HCT116 (cell line): ENCODE data around the gene LMCD1. TPM values are rescaled to one million over a fixed set of nuclear protein-coding genes. Genes with fewer than 3 reads are reported as not detected.

ENCODE experiments used
- ATAC-seq: fragments of 200-7000 bp; cut with Tn5 transposase; 2 replicates; pipeline ENCODE4 v1.9.1; 2020; ENCODE audit warnings: mild to moderate bottlenecking, moderate library complexity
- BruUV-seq: library from RNA; stranded (reverse); fragments of 400-500 nt; replicated peaks from 2 replicates; lab custom pipeline; 2021; lab: Mats Ljungman, UMichigan
- CTCF ChIA-PET: fragments of 300-600 bp; sonication (Branson Sonifier 250); formaldehyde crosslinking; loops from one replicate; lab custom pipeline; 2021; ENCODE audit warnings: antibody characterized with exemption; lab: Charles Lee
- POLR2A ChIA-PET: fragments of 300-600, 350-600 bp; sonication (Branson Sonifier 250); formaldehyde crosslinking; loops from one replicate; lab custom pipeline; 2021; ENCODE audit warnings: antibody characterized with exemption; lab: Charles Lee
- RAD21 ChIA-PET, 2 experiments: fragments of 300-600 bp; sonication (Branson Sonifier 250); formaldehyde crosslinking; loops; one replicate each; lab custom pipeline; 2023; ENCODE audit warnings: low total read pairs in 2 of 2; ENCODE audit not compliant: uncharacterized antibody in 2 of 2, unreplicated experiment in 2 of 2, low non-redundant PET in 1 of 2; lab: Charles Lee
- DNase-seq: peaks from one replicate; pipeline ENCODE4 v3.0.0-alpha.2; 2010; ENCODE audit warnings: low read depth, low spot score
- H2AFZ ChIP-seq: fragments of 200-600 bp; shearing (Covaris generic), sonication (generic); 2 replicates; pipeline ENCODE4 v1.6.1; 2017; ENCODE audit warnings: low read depth, mixed run types, mixed read lengths, antibody characterized with exemption, low read length; ENCODE audit not compliant: poor library complexity, severe bottlenecking
- H3K27ac ChIP-seq: 2 replicates; pipeline ENCODE4 v1.5.1; 2012; ENCODE audit warnings: low read depth, low read length
- H3K27me3 ChIP-seq: fragments of 200-600 bp; sonication (generic); 2 replicates; pipeline ENCODE4 v1.6.1; 2016; ENCODE audit warnings: mixed run types, low read length, mixed read lengths; ENCODE audit not compliant: insufficient read depth
- H3K36me3 ChIP-seq, 2 experiments: fragments of 200-500 bp in 1 of 2; fragments of 200-600 bp in 1 of 2; sonication (Bioruptor generic) in 1 of 2; sonication (generic) in 1 of 2; 2 replicates each; pipeline versions ENCODE4 v1.5.1 to v1.6.1; 2014 to 2016; ENCODE audit warnings: low read length in 2 of 2, inconsistent platforms in 1 of 2, mixed read lengths in 1 of 2, mixed run types in 1 of 2; ENCODE audit not compliant: insufficient read depth in 2 of 2, control insufficient read depth in 1 of 2
- H3K4me1 ChIP-seq, 2 experiments: fragments of 200-600 bp in 1 of 2; sonication (generic) in 1 of 2; 2 replicates each; pipeline versions ENCODE4 v1.5.1 to v1.6.1; 2012 to 2017; ENCODE audit warnings: low read length in 2 of 2, inconsistent platforms in 1 of 2, mild to moderate bottlenecking in 1 of 2, mixed read lengths in 1 of 2, mixed run types in 1 of 2, moderate library complexity in 1 of 2; ENCODE audit not compliant: insufficient read depth in 2 of 2, control insufficient read depth in 1 of 2
- H3K4me2 ChIP-seq: fragments of 200-600 bp; sonication (generic); 2 replicates; pipeline ENCODE4 v1.6.1; 2017; ENCODE audit warnings: mixed run types, low read length, mixed read lengths
- H3K4me3 ChIP-seq, 2 experiments: fragments of 200-600 bp in 1 of 2; sonication (generic) in 1 of 2; replicated peaks in 1 of 2; 2 replicates each; pipeline ENCODE4 v1.5.1; 2011 to 2016; ENCODE audit warnings: low read length in 2 of 2, control low read depth in 1 of 2, low read depth in 1 of 2, mild to moderate bottlenecking in 1 of 2, mixed read lengths in 1 of 2, mixed run types in 1 of 2
- H3K79me2 ChIP-seq: fragments of 200-600 bp; sonication (generic); 2 replicates; pipeline ENCODE4 v1.6.1; 2017; ENCODE audit warnings: mild to moderate bottlenecking, mixed run types, low read length, moderate library complexity, mixed read lengths; ENCODE audit not compliant: insufficient read depth
- H3K9ac ChIP-seq: fragments of 200-600 bp; sonication (generic); 2 replicates; pipeline ENCODE4 v1.6.1; 2016; ENCODE audit warnings: low read length, mixed read lengths
- H3K9me2 ChIP-seq: fragments of 200-600 bp; sonication (generic), shearing (Covaris generic); 2 replicates; pipeline ENCODE4 v1.6.1; 2017; ENCODE audit warnings: mixed run types, mild to moderate bottlenecking, moderate library complexity; ENCODE audit not compliant: insufficient read depth
- H3K9me3 ChIP-seq, 2 experiments: fragments of 200-500 bp in 1 of 2; fragments of 200-600 bp in 1 of 2; sonication (Bioruptor generic) in 1 of 2; sonication (generic) in 1 of 2; 2 replicates each; pipeline ENCODE4 v1.6.1; 2014 to 2017; ENCODE audit warnings: low read length in 2 of 2, mixed read lengths in 2 of 2, inconsistent platforms in 1 of 2, low read depth in 1 of 2, mild to moderate bottlenecking in 1 of 2, mixed run types in 1 of 2, moderate library complexity in 1 of 2; ENCODE audit not compliant: control insufficient read depth in 1 of 2, insufficient read depth in 1 of 2
- H4K20me1 ChIP-seq: fragments of 200-600 bp; sonication (generic), shearing (Covaris generic); 2 replicates; pipeline ENCODE4 v1.6.1; 2017; ENCODE audit warnings: mixed run types, mild to moderate bottlenecking, moderate library complexity; ENCODE audit not compliant: insufficient read depth
- CEBPB ChIP-seq: IDR thresholded peaks from 2 replicates; pipeline ENCODE4 v1.6.1; 2012; ENCODE audit warnings: low read depth
- SP1 ChIP-seq: IDR thresholded peaks from 2 replicates; pipeline ENCODE4 v1.6.1; 2012; ENCODE audit warnings: low read depth
- SRF ChIP-seq: IDR thresholded peaks from 2 replicates; pipeline ENCODE4 v1.6.1; 2012; ENCODE audit warnings: low read depth
- ZFX ChIP-seq: fragments of 450-650 bp; IDR thresholded peaks from 2 replicates; pipeline ENCODE4 v1.6.1; 2017
- intact Hi-C: fragments of 100-400 bp; cut with micrococcal nuclease; formaldehyde crosslinking; loops from 2 replicates; pipeline ENCODE4 v1.10.0; 2022
- total RNA-seq: library from RNA; stranded (reverse); gene quantifications from one replicate; pipeline ENCODE4 v1.2.1, GENCODE V29; 2021; ENCODE audit not compliant: unreplicated experiment
- TF ChIP-seq, protein P1 (sequence below): IDR thresholded peaks from 2 replicates; pipeline ENCODE4 v1.6.1; 2012
- TF ChIP-seq, protein P2 (sequence below): IDR thresholded peaks from 2 replicates; pipeline ENCODE4 v1.6.1; 2012; ENCODE audit warnings: low read depth
- TF ChIP-seq, protein P3 (sequence below): IDR thresholded peaks from 2 replicates; pipeline ENCODE4 v1.6.1; 2012

LMCD1 gene
- total RNA-seq, 1 experiment from 2014 or later, result 4.6 TPM

DNA sequence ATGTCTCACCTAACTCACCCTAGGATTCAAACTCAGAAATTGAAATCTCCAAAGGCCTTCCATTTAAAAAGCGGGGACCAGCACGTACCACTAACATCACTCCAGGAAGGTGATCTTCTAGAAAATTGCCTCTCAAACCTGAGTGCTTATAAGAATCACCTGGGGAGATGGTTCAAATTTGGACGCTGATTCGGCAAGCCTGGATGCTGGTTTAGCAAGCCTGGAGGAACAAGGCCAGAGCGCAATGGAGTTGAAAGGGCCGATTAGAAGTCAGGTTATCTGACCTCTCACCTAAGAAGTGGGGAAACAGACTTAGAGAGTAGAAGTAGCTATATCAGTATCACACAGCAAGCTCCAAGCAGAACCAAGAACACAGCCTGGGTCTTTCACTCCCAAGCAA, 74.8 kb downstream of the LMCD1 start:
- ATAC-seq (no peak), DNase-seq (no peak)
- Histone ChIP-seq H3K27ac (no peak overlapping the region), H3K4me2 (no peak overlapping the region), H3K9ac (no peak overlapping the region), H3K4me3 (no peak overlapping the region), H3K36me3 (no peaks in the 10 kb centered on the region), H3K9me3 (no peaks in the 10 kb centered on the region), H2AFZ (no peak overlapping the region), H3K79me2 (no peaks in the 10 kb centered on the region), H4K20me1 (no peaks in the 10 kb centered on the region), H3K27me3 (no peaks in the 10 kb centered on the region), H3K4me1 (peaks cover 0 to 5% of the 10 kb centered on the region in 2 experiments; a peak in 1 of 4 replicates), H3K9me2 (no peaks in the 10 kb centered on the region)
- ChIA-PET RAD21 (no interaction called here), POLR2A (no interaction called here), CTCF (no interaction called here)
- intact Hi-C loops, result no loop called here
- no peak for TF ChIP-seq SP1
- TF ChIP-seq, protein P1, sequence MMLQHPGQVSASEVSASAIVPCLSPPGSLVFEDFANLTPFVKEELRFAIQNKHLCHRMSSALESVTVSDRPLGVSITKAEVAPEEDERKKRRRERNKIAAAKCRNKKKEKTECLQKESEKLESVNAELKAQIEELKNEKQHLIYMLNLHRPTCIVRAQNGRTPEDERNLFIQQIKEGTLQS, result no peak
- TF ChIP-seq, protein P2, sequence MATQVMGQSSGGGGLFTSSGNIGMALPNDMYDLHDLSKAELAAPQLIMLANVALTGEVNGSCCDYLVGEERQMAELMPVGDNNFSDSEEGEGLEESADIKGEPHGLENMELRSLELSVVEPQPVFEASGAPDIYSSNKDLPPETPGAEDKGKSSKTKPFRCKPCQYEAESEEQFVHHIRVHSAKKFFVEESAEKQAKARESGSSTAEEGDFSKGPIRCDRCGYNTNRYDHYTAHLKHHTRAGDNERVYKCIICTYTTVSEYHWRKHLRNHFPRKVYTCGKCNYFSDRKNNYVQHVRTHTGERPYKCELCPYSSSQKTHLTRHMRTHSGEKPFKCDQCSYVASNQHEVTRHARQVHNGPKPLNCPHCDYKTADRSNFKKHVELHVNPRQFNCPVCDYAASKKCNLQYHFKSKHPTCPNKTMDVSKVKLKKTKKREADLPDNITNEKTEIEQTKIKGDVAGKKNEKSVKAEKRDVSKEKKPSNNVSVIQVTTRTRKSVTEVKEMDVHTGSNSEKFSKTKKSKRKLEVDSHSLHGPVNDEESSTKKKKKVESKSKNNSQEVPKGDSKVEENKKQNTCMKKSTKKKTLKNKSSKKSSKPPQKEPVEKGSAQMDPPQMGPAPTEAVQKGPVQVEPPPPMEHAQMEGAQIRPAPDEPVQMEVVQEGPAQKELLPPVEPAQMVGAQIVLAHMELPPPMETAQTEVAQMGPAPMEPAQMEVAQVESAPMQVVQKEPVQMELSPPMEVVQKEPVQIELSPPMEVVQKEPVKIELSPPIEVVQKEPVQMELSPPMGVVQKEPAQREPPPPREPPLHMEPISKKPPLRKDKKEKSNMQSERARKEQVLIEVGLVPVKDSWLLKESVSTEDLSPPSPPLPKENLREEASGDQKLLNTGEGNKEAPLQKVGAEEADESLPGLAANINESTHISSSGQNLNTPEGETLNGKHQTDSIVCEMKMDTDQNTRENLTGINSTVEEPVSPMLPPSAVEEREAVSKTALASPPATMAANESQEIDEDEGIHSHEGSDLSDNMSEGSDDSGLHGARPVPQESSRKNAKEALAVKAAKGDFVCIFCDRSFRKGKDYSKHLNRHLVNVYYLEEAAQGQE, result no peak
- no peak for TF ChIP-seq ZFX
- no peak for TF ChIP-seq SRF
- TF ChIP-seq, protein P3, sequence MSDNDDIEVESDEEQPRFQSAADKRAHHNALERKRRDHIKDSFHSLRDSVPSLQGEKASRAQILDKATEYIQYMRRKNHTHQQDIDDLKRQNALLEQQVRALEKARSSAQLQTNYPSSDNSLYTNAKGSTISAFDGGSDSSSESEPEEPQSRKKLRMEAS, result no peak
- TF ChIP-seq CEBPB, result no peak
- no TSS peak for BruUV-seq
